GM19351 (cell line): ENCODE results near the gene COL23A1.
"Not testable (repeated sequence)": the region's sequence is repeated elsewhere in the genome, so short reads cannot be mapped to it uniquely, and the experiment has no call there.

Source experiments
- ATAC-seq: cut with Tn5 transposase; IDR thresholded peaks from one replicate; pipeline ENCODE4 v1.9.1; 2021; ENCODE audit warnings: mild to moderate bottlenecking, moderate library complexity; ENCODE audit not compliant: unreplicated experiment

The COL23A1 gene

GRCh38 chr5:178511172-178511571 lies 79.0 kb downstream of the COL23A1 start:
- ATAC-seq = no peak

GRCh38 chr5:178509491-178510057 lies 80.6 kb downstream of the COL23A1 start:
- ATAC-seq = no peak

GRCh38 chr5:178507151-178507932 lies 82.9 kb downstream of the COL23A1 start:
- ATAC-seq = no peak

- ATAC-seq = no peak
Observed at GRCh38 chr5:178505639-178506407, 84.4 kb downstream of the COL23A1 start.

GRCh38 chr5:178504340-178504960 lies 85.7 kb downstream of the COL23A1 start:
- no peak for ATAC-seq

DNA sequence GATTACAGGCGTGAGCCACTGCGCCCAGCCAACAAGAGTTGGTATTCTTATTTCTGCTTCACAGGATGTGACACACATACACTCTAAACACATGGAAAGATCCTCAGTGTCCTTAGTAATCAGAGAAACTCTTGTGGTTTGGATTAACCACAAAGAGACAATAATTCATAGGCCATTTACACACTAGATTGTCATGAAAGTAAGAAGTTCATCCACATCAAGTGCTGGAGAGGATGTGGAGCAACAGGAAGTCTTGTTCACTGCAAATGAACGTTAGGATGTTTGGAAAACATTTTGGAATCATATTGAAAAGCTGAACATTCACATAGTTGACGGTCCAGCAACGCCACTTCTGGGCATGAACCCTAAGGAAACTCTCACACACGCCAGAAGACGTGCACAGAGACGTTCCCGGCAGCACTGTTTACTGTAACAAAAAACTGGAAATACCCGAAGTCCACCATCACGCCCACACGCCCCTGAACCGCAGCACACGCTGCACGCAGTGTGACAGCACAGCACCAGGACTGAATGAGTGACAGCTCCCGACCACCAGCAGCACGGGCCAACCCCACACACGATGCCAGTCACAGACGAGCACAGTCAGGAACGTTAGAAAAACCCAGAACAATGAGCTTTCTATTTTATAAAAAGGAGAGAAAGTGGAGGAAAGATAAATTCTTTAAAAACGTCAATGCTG lies 87.6 kb downstream of the COL23A1 start:
- ATAC-seq = no peak

DNA sequence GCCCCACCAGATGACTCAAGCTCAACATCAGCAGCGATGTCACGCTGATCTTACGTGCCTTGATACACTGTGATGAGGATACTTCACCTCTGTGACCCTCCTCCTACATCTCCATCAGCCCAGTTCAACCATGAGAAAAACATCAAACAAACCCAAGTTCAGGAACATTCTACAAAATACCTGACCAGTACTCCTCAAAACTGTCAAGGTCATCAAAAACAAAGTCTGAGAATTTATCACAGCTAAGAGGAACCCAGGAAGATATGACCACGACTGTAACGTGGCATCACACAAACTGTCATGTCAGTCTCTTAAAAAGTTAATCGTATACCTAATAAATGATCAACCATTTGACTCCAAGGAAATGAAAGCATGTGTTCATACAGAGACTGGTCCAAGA lies 90.8 kb downstream of the COL23A1 start:
- no peak for ATAC-seq

DNA sequence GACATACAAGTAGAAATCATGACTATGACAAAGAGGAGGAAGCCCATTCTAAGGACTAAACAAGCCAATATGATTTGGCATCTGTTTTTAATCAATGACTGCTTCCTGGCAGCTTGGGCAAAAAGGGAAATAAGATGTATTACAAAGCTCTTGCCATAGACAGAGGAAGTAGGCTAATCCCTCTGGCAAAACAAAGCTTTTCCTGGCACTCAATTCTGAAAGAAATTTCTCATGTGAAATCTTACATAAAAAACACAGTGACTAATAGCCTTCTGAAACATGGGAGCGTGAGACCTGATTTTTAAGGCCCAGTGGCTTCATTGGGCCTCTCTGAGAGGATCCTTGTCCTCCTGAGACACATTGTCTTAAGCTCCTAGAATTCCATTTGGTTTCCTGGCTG lies 93.6 kb downstream of the COL23A1 start:
- no peak for ATAC-seq

GRCh38 chr5:178496214-178496613 lies 94.0 kb downstream of the COL23A1 start:
- ATAC-seq = no peak

DNA sequence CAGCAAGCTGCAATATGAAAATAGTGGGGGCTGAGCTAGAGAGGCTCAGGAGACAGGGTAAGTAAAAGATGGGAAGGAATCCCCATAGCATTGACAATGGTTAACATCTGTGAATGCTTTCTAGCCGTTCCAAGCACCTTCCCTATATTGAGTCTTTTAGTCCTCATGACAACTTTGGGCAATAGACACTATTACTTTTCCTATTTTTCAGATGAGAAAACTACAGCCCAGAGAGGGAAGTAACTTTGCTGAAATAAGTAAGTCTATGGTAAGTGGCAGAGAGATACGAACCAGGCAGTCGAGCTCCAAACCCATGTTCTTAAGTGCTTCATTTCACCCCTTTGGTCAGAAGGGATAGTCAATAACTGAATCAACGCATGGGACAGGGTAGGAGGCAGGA lies 94.5 kb downstream of the COL23A1 start:
- ATAC-seq = no peak

DNA sequence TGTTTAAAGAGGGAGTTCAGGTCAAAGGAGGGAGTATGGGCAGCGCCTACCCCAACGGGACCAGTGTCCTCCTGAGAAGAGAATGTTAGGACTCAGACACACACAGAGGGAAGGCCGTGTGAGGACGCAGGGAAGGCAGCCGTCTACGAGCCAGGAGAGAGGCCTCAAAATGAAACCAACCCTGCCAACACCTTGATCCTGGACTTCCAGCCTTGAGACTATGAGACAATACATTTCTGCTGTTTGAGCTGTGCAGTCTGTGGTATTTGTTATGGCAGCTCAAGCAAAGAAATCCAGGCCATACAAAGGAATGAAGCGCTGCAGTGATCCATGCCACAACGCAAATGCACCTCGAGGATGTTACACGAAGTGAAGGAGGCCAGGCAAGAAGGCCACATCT lies 97.9 kb downstream of the COL23A1 start:
- ATAC-seq = no peak

DNA sequence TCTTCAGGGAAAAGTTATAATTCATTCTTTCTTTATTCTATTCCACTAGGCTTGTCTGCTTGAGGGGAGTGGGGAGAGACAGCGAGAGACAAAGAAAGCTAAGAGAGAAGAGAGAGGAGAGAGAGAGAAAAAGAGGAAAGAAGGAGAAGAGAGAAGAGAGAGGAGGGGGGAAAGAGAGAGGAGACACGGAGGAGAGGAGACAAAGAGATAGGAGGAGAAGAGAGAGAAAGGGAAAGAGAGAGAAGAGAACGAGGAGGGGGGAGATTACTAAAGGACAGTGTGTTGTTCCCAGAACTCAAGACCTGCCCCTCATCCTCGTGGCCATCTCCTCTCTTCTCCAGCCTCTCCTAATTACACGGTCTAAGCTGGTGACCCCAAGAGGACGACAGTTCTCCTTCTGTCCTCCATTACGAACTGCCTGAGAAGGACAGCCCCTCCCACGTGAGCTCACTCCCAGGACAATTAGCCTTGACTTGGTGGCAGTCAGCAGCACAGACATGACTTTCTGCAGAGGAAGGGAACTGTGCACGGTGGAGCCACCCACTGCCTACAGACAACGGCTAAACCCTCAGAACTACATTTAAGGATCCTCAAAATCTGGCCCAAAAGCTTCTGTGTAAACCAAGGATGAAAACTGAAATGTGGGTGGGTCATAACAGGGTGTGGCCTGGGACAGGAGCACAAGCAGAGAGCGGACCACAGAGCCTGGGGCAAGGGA lies 99.1 kb downstream of the COL23A1 start:
- no peak for ATAC-seq

- no peak for ATAC-seq
Observed at GRCh38 chr5:178489271-178489976, 100.8 kb downstream of the COL23A1 start.

DNA sequence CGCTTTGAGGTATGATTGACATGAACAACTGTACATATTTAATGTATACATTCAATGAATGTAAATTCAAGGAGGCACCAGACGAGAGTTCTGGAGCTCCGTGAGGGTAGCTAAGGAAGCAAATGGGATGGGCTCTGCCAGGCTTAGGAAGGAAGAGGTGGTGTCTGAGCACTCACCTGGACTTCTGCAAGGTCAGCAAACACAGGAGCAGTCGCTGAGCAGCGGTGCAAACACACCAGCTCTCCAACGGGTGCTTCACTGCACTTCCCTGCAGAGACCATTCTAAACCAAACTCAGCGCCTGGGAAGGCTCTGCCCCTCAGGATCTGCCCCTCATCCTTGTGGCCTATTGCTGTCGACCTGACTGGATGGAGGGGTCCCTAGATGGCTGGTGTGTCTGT lies 101.5 kb downstream of the COL23A1 start:
- no peak for ATAC-seq

- ATAC-seq = no peak
Observed at GRCh38 chr5:178487911-178488600, 102.1 kb downstream of the COL23A1 start.

- ATAC-seq = not testable (repeated sequence)
Observed at GRCh38 chr5:178486878-178487512, 103.2 kb downstream of the COL23A1 start.

- ATAC-seq = no peak
Observed at GRCh38 chr5:178486239-178486641, 104.0 kb downstream of the COL23A1 start.

DNA sequence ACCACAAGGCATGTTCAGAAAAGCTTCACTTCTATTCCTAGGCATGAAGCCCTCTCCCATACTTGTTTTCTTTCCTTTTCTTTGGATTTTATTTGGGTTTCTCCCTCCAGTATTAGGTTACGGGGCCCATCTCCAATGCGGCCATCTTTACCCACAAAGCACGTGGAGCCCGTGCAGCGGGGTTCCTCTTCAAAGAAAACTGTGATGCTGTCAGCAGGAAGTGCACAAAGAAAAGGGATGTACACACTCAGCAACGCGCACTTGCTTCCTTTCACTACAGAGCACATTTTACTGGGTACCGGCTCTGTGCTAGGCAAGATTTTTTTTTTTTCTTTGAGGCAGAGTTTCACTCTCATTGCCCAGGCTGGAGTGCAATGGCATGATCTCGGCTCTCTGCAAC lies 106.6 kb downstream of the COL23A1 start:
- ATAC-seq = no peak

DNA sequence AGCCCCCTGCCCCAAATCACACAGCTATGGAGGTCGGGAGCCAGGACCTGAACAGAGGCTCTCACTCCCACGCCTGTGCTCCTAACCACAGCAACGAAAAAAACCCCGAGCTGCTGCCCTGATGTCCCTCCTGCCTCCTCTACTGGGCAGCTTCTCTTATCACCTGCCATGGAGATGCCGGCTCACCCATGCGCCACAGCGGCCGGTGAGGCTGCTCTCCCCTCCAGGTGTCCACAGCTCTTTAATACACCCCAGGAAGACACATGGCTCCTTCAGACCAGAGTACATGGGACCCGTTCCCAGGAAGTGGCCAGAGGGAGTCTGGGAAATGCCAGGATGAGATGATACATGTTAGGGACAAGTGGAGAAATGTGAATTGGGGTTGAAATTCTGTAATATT lies 110.9 kb downstream of the COL23A1 start:
- ATAC-seq = no peak
